GM19240 (cell line): ENCODE data around the gene MYH13.
"Not testable (repeated sequence)": the region's sequence is repeated elsewhere in the genome, so short reads cannot be mapped to it uniquely, and the experiment has no call there.

Source experiments
- DNase-seq: peaks from one replicate; pipeline ENCODE4 v3.0.0; 2011; ENCODE audit warnings: low spot score; ENCODE audit not compliant: insufficient read length

The MYH13 gene

GRCh38 chr17:10304758-10305300 lies 68.0 kb downstream of the MYH13 start:
- DNase-seq = no peak

- no peak for DNase-seq
These were observed 75.1 kb downstream of the MYH13 start for GRCh38 chr17:10297691-10298090.

DNA sequence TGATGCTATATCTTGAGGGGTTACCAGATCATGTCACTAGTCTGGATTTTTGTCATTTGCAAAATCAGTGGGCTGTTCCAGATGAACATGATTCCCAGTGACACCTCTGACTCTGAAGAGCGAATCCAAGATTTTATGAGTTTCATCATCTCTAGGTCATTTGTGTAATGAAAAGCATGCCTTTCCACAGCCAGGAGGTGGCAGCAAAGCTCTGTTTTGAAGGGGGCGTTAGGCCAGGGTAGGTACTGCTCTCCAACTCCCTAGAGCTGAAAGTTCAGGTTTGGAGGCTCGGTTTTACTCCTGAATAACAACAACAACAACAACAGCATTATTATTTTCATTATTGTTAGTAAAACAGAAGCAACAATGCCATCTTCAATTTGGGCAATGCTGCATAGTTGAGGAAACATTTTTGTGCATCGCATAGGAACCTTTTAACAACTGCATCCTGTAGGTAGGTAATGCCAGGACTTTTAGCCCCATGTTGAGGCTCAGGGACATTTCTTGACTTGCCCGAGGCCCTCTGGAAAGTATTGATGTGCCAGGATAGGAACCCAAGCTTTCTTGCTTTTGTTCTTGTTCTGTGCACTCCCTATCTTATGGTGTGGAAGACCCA lies 77.0 kb downstream of the MYH13 start:
- DNase-seq = peak; percentile 52

GRCh38 chr17:10294180-10294579 lies 78.6 kb downstream of the MYH13 start:
- DNase-seq = no peak

- no peak for DNase-seq
These were observed 80.5 kb downstream of the MYH13 start for GRCh38 chr17:10292057-10292937.

- DNase-seq = not testable (repeated sequence)
These were observed 81.2 kb downstream of the MYH13 start for GRCh38 chr17:10291576-10291975.

GRCh38 chr17:10290041-10290440 lies 82.8 kb downstream of the MYH13 start:
- no peak for DNase-seq

DNA sequence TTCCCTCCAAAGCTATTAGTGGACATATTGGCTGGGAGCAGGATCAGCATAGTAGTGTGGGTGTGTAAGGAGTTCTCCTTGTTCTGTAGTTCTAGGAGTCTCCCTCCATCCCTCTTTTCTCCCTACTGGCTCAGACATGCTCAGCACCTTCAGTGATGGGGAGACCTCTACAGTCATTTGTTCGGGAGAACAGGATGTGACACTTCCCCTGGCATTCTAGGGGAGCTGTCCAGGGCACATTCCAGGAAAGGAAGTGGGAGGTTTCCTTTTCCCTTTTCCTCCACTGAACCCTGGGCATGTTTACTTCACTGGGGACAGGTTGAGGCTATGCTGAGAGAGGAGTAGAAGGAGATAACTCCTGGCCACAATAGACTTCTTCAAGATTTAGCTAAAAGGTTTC lies 86.5 kb downstream of the MYH13 start:
- DNase-seq = no peak

DNA sequence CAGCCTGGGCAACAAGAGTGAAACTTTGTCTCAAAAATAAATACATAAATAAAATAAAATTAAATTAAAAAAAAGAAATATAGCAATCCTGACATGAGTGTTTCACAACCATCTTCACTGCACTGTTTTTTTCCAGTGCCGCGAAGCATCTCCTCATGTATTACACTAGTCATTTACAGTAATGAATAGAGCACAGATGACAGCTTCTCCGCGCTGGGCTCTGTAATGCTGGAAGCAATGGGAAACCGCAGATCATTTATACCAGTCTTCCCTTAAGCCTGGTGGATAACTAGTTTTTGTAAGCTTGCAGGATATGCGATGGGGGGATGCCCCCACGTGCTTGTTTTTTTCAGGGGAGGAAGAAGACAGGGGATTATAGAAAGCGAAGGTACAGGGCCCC lies 86.9 kb downstream of the MYH13 start:
- no peak for DNase-seq

- DNase-seq = no peak
These were observed 92.7 kb downstream of the MYH13 start for GRCh38 chr17:10280068-10280467.

DNA sequence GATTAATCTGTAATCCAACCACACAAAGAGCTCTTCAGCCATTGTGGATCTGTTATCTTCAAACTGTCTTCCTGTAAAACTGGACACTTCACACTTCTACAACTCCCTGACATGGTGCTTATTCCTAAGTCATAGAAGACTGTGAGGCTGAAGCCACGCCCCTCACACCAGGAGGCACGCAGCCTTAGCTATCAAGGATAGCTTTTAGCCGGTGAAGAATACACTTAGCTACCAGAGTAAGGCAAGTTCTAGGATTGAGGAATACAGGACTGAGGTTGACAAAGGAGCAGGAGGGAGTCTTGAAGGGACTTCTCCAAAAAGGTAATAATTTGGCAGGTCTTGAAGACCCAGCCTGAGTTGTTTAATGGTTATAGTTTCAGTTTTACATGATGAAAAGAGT lies 94.6 kb downstream of the MYH13 start:
- DNase-seq = no peak

DNA sequence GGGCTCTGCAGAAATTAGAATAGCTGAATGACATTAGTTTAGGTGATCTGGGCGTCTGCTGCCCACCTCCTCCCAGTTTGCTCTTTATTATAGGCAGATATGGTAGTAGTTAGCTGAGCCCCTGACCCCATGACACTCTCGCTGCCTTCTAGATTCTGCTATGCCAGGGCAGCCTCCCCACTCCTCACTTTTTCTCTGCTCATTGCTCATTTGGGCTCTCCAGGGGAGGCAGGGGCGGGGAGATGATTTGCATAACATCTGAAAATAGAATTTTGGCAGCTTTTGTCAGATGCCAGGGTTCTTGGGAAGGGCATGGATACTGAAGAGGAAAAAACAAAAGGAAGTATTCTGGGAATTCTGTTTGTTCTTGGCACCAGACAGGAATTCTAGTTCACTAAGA lies 96.4 kb downstream of the MYH13 start:
- no peak for DNase-seq

DNA sequence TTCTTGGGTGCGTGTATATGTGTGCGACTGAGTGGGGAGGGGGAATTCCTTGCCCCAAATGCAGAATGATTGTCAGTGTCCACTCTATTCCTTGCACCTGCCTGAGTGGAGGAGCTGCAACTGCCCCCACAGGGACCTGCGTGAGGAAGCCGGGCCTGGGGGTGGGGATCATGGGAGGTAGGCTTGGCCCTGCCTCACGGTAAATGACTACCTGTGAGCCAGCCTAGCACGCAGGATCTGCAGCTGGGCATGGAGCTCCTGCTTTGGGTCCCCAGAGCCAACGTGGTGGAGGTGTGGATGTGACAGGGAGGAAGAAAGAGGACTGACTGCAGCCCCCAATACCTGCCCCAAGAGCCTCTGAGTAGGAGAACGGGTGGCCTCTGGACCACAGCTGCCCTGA lies 97.4 kb downstream of the MYH13 start:
- no peak for DNase-seq

- DNase-seq = no peak
These were observed 101.7 kb downstream of the MYH13 start for GRCh38 chr17:10271106-10271562.

GRCh38 chr17:10270258-10270657 lies 102.5 kb downstream of the MYH13 start:
- no peak for DNase-seq

- no peak for DNase-seq
These were observed 104.8 kb downstream of the MYH13 start for GRCh38 chr17:10268005-10268404.

GRCh38 chr17:10266296-10266876 lies 106.4 kb downstream of the MYH13 start:
- no peak for DNase-seq

DNA sequence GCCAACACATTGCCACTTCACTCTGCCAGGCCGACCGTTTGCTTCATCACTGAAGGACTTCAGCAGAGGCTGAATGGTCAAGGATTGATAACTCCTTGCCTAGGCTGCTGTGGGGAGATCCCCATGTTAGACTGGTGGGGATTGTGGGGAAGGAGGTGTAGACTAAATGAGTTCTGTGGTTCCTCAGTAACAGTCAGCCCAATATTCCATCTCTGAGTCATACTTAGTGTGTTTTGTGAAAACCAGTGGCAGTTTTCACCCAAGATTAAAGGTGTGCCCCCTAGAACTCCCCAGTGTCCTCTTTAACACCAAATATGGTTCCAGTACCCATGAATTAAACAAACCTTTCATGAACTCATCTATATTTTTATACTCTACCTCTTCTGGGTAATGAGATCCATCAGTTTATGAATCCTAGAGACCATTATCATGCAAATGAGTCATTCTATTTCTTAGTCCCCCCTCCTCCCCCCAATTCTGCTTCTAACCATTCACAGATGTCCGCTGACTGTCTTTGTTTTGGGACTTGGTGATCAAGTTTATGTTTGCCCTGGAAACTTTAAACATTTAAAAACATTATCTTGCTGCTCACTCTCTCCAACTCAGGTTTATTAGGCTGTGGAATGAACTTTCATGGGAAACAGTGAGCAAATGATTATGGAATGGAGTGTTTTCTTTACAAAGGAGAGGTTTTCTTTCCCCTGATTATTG lies 107.6 kb downstream of the MYH13 start:
- DNase-seq = no peak

GRCh38 chr17:10264051-10264450 lies 108.8 kb downstream of the MYH13 start:
- DNase-seq = no peak

DNA sequence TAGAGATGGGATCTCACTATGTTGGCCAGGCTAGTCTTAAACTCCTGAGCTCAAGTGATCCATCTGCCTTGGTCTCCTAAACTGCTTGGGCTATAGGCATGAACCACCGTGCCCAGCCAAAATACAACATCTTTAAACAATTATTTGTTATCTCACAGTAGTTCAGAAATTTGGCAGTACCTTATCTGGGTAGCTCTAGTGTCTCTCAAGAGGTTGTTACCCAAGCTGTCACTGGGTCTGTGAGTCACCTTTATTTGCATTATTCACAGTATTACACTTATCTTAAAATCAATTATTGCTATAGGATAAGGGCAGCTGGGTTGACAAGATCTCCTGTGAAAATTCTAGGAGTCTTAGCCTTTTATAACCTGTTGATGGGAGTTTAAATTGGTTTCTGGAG lies 110.4 kb downstream of the MYH13 start:
- no peak for DNase-seq

DNA sequence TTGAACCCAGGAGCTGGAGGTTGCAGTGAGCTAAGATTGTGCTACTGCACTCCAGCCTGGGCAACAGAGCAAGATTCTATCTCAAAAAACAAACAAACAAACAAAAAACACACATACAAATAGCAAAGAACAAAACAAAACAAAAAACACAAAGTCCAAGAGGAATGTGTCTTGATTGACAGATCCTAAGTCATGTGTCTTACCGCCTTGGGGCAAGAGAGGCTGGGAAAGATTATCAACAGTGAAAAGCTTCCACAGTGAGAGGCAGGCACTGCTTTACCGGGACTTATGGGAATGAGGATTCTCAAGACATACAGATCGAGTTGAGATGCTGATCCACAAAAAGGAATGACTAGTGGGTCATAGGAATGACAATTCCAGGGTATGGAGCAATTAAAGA lies 111.7 kb downstream of the MYH13 start:
- DNase-seq = no peak
